Transverse colon (tissue), 4 donors: Measurements from ENCODE around the gene LRBA. TPM values are rescaled to one million over a fixed set of nuclear protein-coding genes. Genes with fewer than 3 reads are reported as not detected.
A peak's percentile ranks its signal among the peaks of the same experiment; 100 is the strongest.

Experiments
- DNase-seq: peaks from one replicate; pipeline ENCODE4 v3.0.0-alpha.2; 2019
- H3K27ac ChIP-seq, 4 donors: fragments of 200-600 bp; sonication (generic); 2 replicates each; pipeline ENCODE4 v1.5.1; 2016 to 2018; ENCODE audit warnings: inconsistent platforms in 4 of 4
- H3K27me3 ChIP-seq: fragments of 200-600 bp; sonication (generic); 2 replicates; pipeline ENCODE4 v1.5.1; 2017; ENCODE audit warnings: inconsistent platforms
- H3K36me3 ChIP-seq, 4 donors: fragments of 200-600 bp; sonication (generic); 2 replicates each; pipeline ENCODE4 v1.5.1; 2017 to 2019; ENCODE audit warnings: inconsistent platforms in 4 of 4
- H3K4me1 ChIP-seq, 4 donors: fragments of 200-600 bp; sonication (generic); 2 replicates each; pipeline ENCODE4 v1.5.1; 2017 to 2020; ENCODE audit warnings: inconsistent platforms in 4 of 4
- H3K4me3 ChIP-seq, 4 donors: fragments of 200-600 bp; sonication (generic); 1 replicate in 1 of 4; 2 replicates in 3 of 4; pipeline versions ENCODE4 v1.5.1 to v1.6.1; 2017 to 2019; ENCODE audit warnings: inconsistent platforms in 4 of 4
- H3K9me3 ChIP-seq, 2 donors: fragments of 200-600 bp; sonication (generic); 2 replicates each; pipeline ENCODE4 v1.5.1; 2017 to 2019; ENCODE audit warnings: inconsistent platforms in 2 of 2
- EP300 ChIP-seq: sonication (generic); formaldehyde crosslinking; IDR thresholded peaks from one replicate; pipeline ENCODE4 v1.6.1; 2017; ENCODE audit warnings: antibody characterized with exemption, low read depth
- POLR2A ChIP-seq: fragments of 450-650 bp; IDR thresholded peaks from one replicate; pipeline ENCODE4 v1.6.1; 2016; ENCODE audit warnings: antibody characterized with exemption, mild to moderate bottlenecking, moderate library complexity
- POLR2AphosphoS5 ChIP-seq, 3 donors: sonication (generic); formaldehyde crosslinking; IDR thresholded peaks; one replicate each; pipeline ENCODE4 v1.6.1; 2016; ENCODE audit warnings: antibody characterized with exemption in 3 of 3
- WGBS, 2 donors: methylation state at CpG; one replicate each; pipeline ENCODE4 v1.1.5; 2018; ENCODE audit warnings: low coverage in 1 of 2; 5-methylcytosine and 5-hydroxymethylcytosine counted together
- in situ Hi-C, 4 donors: fragments of 200-750 bp; cut with MboI; loops; one replicate each; pipeline versions ENCODE4 v1.15.0 to v1.15.1; 2017; ENCODE audit warnings: low sequenced_read_pairs in 3 of 4, low pct_ligation_motif_present in 1 of 4, low pct_unique_long_range_greater_than_20kb in 1 of 4
- intact Hi-C: fragments of 100-400 bp; cut with DNase I; formaldehyde crosslinking; loops from one replicate; pipeline ENCODE4 v1.15.1; 2023; ENCODE audit warnings: low total_unique reads
- total RNA-seq, 4 donors: library from RNA; depleted of rRNA; stranded (reverse); fragments of >200 nt; gene quantifications; one replicate each; pipeline ENCODE4 v1.1.0, GENCODE V29; 2016
- TF ChIP-seq, protein P1 (sequence below), 5 experiments: fragments of 200-600 bp in 3 of 5; fragments of 450-650 bp in 2 of 5; sonication (generic) in 3 of 5; IDR thresholded peaks; 1 replicate in 2 of 5; 2 replicates in 3 of 5; pipeline ENCODE4 v1.5.1; 2016 to 2017; ENCODE audit warnings: antibody characterized with exemption in 5 of 5, inconsistent platforms in 3 of 5, mild to moderate bottlenecking in 2 of 5, moderate library complexity in 1 of 5

Gene LRBA
- total RNA-seq, 4 donors from 2014 or later, result 82.7 to 125 (median 112) TPM

DNA sequence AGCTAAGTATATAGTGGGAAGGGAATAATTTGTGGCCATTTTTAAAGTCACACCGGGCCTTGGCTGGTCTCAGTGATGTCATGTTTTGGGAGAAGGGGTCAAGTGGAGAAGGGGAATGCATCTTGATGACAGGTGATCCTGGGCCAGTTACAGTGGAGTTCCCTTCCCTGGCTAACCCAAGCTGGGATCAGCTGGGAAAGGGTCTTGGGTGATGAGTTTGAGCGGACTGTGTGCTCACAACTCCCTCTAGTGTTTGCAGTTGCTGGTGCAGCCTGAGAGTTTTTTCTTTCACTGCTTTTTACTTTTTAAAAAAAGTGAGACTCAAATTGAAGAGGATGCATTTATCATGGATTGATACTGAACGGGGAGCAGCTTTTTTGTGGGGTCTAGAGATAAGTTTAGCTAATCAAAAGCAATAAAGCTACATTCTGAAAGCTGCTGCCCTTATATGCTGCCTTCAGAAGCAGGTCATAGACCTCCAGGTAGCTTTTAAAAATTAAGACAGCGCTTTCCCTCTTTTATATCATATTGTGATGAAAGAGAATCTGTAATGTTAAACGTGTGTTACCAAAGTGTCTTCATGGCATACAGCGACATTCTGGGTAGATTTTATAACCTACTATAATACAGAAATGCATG, 772.1 kb downstream of the LRBA start:
- no peak for DNase-seq
- 53 to 57% methylated on average over 6 of the region's 6 CpGs for WGBS, 2 donors

GRCh38 chr4:150240011-150240410, 775.1 kb downstream of the LRBA start:
- Histone ChIP-seq H3K27ac (no peak overlapping the region), H3K9me3 (no peaks in the 10 kb centered on the region), H3K4me1 (peaks cover 0 to 22% (median 5%) of the 10 kb centered on the region in 4 donors), H3K36me3 (no peaks in the 10 kb centered on the region), H3K4me3 (no peak overlapping the region), H3K27me3 (no peaks in the 10 kb centered on the region)
- in situ Hi-C loops, result loop anchor here in 2 of 4 donors (10.0 kb wide), 1 partner anchor 235 kb away; no protein-coding TSS in a partner anchor
- TF ChIP-seq EP300 (no peak), POLR2A (no peak), POLR2AphosphoS5 (IDR thresholded peaks at IDR 0.05) (no peak)
- TF ChIP-seq, protein P1, sequence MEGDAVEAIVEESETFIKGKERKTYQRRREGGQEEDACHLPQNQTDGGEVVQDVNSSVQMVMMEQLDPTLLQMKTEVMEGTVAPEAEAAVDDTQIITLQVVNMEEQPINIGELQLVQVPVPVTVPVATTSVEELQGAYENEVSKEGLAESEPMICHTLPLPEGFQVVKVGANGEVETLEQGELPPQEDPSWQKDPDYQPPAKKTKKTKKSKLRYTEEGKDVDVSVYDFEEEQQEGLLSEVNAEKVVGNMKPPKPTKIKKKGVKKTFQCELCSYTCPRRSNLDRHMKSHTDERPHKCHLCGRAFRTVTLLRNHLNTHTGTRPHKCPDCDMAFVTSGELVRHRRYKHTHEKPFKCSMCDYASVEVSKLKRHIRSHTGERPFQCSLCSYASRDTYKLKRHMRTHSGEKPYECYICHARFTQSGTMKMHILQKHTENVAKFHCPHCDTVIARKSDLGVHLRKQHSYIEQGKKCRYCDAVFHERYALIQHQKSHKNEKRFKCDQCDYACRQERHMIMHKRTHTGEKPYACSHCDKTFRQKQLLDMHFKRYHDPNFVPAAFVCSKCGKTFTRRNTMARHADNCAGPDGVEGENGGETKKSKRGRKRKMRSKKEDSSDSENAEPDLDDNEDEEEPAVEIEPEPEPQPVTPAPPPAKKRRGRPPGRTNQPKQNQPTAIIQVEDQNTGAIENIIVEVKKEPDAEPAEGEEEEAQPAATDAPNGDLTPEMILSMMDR (IDR thresholded peaks at IDR 0.05), result no peak
- intact Hi-C loops, result loop anchor here (10.0 kb wide), 1 partner anchor 245 kb away; no protein-coding TSS in a partner anchor
- DNase-seq, result no peak

More for the DNA sequence above, 772.1 kb downstream of the LRBA start:
- TF ChIP-seq POLR2A (no peak), EP300 (no peak), POLR2AphosphoS5 (IDR thresholded peaks at IDR 0.05) (no peak)
- TF ChIP-seq, protein P1 (IDR thresholded peaks at IDR 0.05), result peak; percentile 72 to 87 (median 84)
- H3K4me1 ChIP-seq, result peaks cover 0 to 10% (median 2%) of the 10 kb centered on the region in 4 donors
- H3K4me3 ChIP-seq, result no peak overlapping the region
- H3K27ac ChIP-seq, result no peak overlapping the region
- H3K27me3 ChIP-seq, result no peaks in the 10 kb centered on the region
- H3K9me3 ChIP-seq, result no peaks in the 10 kb centered on the region
- in situ Hi-C loops, result loop anchor here in 2 of 4 donors (10.0 kb wide), 1 partner anchor 238 kb away; no protein-coding TSS in a partner anchor
- no peaks in the 10 kb centered on the region for H3K36me3 ChIP-seq
- intact Hi-C loops, result loop anchor here (10.0 kb wide), 1 partner anchor 248 kb away; no protein-coding TSS in a partner anchor

DNA sequence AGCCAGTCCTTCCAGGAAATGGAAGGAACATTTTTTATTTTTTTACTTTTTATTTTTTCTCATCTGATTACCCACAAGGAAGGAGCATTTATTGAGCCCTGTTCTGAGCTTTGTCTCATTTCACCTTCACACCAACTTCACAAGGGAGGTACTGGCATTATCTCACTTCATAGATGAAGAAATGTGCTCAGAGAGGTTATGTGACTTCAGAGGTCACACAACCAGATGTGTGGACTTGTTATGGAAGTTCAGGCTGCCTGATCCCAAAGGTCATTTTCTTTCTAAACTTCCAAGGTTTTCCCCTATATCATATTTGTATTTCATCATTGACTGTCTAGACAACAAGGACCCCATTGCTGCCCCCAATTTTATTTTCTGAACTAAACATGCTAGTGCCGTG, 776.5 kb downstream of the LRBA start:
- whole genome bisulfite sequencing, 2 donors, result 85 to 86% methylated on average over 1 of the region's 1 CpG
- Histone ChIP-seq H3K27me3 (no peaks in the 10 kb centered on the region), H3K27ac (no peak overlapping the region), H3K4me1 (peaks cover 0 to 14% (median 2%) of the 10 kb centered on the region in 4 donors), H3K9me3 (no peaks in the 10 kb centered on the region), H3K36me3 (no peaks in the 10 kb centered on the region), H3K4me3 (no peak overlapping the region)
- no peak for DNase-seq
- in situ Hi-C loops, result no loop called here
- intact Hi-C loops, result loop anchor here (5.0 kb wide), 1 partner anchor 91 kb away; no protein-coding TSS in a partner anchor
- TF ChIP-seq, protein P1 (IDR thresholded peaks at IDR 0.05), result no peak
- no peak for TF ChIP-seq EP300
- TF ChIP-seq POLR2A, result no peak
- no peak for TF ChIP-seq POLR2AphosphoS5 (IDR thresholded peaks at IDR 0.05)

- in situ Hi-C loops, result no loop called here
- Histone ChIP-seq H3K4me3 (no peak overlapping the region), H3K27ac (peak overlapping the region in 3 of 4 donors; percentile 21 to 66 (median 65)), H3K36me3 (no peaks in the 10 kb centered on the region), H3K4me1 (peaks cover 0 to 14% (median 2%) of the 10 kb centered on the region in 4 donors), H3K27me3 (no peaks in the 10 kb centered on the region), H3K9me3 (no peaks in the 10 kb centered on the region)
- 65 to 66% methylated on average over 6 of the region's 6 CpGs for WGBS, 2 donors
- intact Hi-C loops, result loop anchor here (5.0 kb wide), 1 partner anchor 90 kb away; no protein-coding TSS in a partner anchor
- TF ChIP-seq POLR2A, result no peak
- no peak for TF ChIP-seq POLR2AphosphoS5 (IDR thresholded peaks at IDR 0.05)
- TF ChIP-seq, protein P1 (IDR thresholded peaks at IDR 0.05), result no peak
- no peak for TF ChIP-seq EP300
- DNase-seq, result no peak
Measured at GRCh38 chr4:150237110-150237872, 777.8 kb downstream of the LRBA start.
